ENCODE data around the gene CDK6. TPM values are rescaled to one million over a fixed set of nuclear protein-coding genes. Genes with fewer than 3 reads are reported as not detected.
"Not testable (repeated sequence)": the region's sequence is repeated elsewhere in the genome, so short reads cannot be mapped to it uniquely, and the experiment has no call there.

CDK6 gene
- total RNA-seq, 1 experiment from 2014 or later: 25.2 TPM

DNA sequence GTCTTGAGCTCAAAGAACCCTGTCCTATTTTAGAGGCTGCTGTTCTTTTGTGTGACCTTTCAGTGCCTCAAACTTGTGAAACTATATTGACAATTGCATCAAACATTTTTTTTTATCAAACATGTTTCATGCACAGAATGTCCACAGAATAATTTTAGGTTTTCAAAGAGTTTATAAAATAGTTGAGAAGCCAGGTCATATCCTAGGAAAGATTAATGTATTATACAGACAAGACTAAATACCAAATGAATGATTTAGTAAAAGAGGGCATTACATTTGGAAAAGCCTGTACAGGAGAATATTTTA is 67.0 kb downstream of the CDK6 start:
- in situ Hi-C loops (cut with HindIII; ENCODE audit: low sequenced_read_pairs): no loop called here
- DNase-seq (ENCODE audit: low spot score): no peak

DNA sequence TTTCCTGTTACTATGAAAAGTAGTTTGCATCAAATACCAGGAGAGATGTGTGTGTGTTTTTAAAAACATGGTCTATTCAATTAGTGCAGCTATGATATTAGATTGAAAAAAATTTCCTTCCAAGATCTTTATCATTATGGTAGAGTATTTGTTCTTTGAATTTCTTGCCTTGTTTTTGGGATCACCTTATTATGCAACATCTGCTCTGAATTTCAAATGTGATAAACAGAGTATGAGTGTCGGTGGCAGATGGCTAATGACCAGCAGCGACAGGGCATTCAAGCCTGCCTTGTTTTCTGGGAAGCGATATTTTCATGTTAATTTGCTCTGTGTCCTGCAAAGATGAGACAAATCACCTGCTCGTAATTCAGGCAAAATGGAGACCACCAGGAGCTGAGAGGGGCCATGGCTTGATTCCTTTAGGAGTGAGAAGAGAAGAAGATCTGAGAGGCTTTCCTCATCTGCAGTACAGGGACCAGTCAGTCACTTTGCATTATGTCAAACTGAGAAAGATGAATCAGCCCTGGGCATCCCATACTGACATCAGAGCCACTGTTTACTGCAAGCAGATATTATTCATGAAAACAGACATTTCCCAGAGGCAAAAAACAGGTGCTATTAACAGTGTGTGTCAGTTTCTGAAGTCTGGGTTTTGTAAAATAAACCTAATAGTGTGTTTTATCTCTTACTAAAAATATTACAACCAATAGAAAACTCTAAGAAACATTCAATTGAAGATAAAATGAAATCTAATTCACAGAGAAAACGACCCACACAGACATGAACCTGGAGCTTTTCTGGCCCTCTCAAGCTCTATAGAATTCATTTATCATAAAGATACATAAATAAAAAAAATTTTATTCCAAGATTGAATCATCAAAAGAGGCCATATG is 67.6 kb downstream of the CDK6 start:
- in situ Hi-C loops (cut with HindIII; ENCODE audit: low sequenced_read_pairs): no loop called here
- DNase-seq (ENCODE audit: low spot score): peak; percentile 86

DNA sequence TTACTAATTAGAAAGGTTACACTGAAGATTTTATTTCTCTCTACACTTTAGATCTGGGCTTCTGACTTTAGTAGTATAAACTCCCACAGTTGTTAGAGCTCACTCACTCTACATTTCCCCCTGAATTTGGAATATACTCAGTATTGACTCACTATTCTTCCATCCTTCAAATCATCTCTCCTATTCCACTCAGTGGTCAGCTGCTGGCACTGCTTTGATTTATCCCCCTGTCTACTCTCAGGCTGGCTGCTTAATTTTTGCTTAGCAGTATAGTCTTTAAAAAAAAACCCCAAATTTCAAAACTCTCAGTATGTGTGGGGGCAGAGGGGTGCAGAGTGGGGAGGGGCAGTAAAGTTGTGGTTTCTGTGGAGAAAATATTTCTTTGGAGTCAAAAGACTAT is 68.9 kb downstream of the CDK6 start:
- DNase-seq (ENCODE audit: low spot score): no peak
- in situ Hi-C loops (cut with HindIII; ENCODE audit: low sequenced_read_pairs): no loop called here

DNA sequence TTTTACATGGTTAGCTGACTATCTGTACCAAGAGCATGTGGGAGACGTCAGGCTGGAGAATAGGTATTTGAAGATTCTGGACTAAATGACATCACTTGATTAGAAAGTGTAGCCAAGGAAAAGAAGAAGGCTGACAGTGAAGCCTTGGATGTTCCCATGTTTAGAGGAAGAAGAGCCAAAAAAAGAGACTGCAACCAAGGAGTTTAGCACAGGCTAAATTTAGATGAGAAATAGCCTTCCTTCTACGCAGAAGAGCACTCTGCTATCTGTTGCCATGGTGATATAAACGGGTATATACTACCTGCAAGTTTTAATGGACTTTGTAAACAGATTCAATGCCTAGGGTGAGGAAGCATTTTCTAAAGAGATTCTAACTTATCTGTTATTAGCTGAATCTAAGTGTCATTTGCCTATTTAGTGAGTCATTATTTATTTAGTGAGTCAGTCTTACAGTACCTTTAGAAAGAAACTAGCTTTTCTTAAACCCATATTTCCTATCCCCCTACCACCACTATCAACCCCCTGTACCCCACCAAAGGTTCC is 69.8 kb downstream of the CDK6 start:
- DNase-seq (ENCODE audit: low spot score): peak; percentile 59

DNA sequence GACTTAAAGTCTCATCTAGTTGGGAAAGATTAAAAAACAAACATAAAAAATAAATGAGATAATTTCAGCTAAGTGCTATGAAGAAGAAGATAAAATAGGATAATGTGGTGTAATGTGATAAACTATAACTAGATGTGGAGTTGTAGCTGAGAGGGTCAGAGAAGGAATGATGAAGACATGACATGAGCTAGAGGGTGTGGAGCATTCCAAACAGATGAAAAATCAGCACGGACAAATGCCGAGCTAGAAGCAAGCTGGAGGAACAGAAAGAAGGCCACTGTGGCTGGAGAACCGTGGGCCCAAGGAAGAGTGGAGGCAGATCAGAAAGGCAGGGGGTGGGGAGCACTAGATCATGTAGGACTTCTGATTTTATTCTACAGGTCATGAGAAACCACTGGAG is 70.6 kb downstream of the CDK6 start:
- no peak for DNase-seq (ENCODE audit: low spot score)
- in situ Hi-C loops (cut with HindIII; ENCODE audit: low sequenced_read_pairs): no loop called here

More for the DNA sequence above, 69.8 kb downstream of the CDK6 start:
- in situ Hi-C loops (cut with HindIII; ENCODE audit: low sequenced_read_pairs): no loop called here

DNA sequence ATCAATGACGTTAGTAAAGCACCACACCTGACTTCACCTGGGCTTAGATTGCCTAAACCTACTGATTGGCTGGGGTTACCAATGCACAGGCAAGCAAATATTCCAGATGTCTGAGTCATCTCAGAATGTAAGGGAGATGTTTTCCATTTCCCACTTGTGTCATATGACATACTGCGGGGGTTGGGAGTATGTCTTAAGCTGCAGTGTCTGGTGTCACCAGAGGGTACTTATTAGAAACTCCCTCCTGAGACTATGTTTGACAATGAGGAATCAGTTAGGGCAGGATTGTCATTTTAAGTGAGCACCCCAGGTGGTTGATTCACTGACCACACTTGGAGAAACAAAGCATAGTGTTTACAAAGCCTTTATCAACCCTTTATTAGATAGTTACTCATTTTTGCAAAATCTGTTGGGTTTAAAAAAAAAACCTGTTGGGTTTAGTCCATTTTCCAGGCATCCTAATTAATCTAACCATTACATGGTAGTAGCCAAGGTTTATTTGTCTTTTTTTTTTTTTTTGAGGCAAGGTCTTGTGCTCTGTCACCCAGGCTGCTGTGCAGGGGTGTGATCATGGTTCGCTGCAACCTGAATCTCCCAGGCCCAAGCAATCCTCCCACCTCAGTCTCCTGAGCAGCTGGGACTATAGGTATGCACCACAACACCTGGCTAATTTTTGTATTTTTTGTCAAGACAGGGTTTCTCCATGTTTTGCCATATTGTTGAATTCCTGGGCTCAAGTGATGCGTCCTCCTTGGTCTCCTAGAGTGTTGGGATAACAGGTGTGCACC is 72.5 kb downstream of the CDK6 start:
- in situ Hi-C loops (cut with HindIII; ENCODE audit: low sequenced_read_pairs): no loop called here
- DNase-seq (ENCODE audit: low spot score): no peak

DNA sequence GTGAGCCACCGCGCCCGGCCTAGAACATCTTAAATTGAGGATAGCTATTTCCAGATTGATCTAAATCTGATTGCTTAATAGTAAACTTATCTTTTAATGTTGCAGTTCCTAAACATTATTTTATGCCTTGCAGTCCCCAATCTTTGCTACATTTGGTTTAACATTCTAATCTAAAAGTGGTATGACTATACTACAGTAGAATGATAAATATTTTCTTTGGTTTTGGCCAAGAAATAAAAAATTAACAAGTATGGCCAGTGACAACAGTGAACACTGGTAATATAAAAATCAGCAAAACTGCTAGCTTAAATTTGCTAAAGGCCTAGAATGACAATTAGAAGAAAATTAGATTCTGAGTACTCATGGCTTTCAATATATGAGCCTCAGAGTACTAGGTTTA is 73.5 kb downstream of the CDK6 start:
- in situ Hi-C loops (cut with HindIII; ENCODE audit: low sequenced_read_pairs): no loop called here
- DNase-seq (ENCODE audit: low spot score): no peak

DNA sequence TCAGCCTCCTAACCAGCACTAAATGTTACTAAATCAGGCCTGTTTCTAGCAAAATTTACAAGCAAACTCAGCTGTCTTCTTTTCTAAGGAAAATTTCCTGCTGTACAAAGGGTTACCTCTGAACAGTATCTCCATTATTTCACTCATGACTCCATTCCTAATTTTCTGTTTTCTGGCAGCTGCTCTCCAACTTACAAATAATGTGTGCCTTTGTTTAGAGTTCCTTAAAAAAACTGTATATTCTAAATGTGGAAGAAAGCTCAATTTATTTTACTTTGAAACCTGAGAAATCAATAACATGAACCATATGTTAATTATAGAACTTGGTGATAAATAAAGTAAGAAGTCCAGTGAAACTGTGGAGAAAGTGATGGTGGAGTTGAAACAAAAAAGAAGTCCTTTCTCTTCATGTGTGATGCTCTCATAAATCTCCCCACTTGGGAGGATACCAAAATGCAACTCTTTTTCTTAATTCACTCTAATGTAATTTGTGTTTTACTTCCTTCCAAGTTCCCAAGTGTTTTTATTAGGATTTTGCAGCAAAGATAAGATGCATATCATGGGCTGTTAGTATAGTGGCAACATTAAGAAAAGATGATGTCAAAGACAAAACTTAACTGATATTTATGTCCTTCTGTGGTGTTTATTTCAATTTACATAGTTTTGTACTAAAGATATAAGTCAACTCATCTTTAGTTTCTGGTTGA is 74.8 kb downstream of the CDK6 start:
- DNase-seq (ENCODE audit: low spot score): no peak
- in situ Hi-C loops (cut with HindIII; ENCODE audit: low sequenced_read_pairs): no loop called here

DNA sequence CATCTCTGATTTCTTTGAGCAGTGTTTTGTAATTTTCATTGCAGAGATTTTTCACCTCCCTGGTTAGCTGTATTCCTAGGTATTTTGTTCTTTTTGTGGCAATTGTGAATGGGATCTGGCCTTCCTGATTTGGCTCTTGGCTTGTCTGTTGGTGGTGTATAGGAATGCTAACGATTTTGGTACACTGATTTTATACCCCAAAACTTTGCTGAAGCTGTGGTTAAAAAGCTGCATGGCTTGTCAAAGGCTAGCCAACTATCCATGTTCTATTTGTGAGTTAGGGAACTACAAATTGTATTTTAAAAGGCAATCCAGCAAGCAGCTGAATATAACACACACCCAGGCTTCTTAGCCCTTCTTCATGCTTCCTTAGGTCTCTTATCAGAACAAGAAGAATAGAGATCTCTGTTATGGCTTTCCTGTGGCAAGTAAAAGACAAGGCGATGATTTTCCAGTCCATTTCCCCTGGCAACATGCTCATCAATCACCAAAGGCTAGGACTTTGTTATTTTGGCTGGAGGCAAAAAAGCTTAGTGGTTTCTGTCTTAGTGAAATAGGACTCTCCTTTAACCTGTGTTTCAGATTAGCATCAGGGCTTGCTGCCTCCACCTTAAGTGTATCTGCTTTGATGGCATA is 77.5 kb downstream of the CDK6 start:
- in situ Hi-C loops (cut with HindIII; ENCODE audit: low sequenced_read_pairs): no loop called here
- DNase-seq (ENCODE audit: low spot score): no peak

DNA sequence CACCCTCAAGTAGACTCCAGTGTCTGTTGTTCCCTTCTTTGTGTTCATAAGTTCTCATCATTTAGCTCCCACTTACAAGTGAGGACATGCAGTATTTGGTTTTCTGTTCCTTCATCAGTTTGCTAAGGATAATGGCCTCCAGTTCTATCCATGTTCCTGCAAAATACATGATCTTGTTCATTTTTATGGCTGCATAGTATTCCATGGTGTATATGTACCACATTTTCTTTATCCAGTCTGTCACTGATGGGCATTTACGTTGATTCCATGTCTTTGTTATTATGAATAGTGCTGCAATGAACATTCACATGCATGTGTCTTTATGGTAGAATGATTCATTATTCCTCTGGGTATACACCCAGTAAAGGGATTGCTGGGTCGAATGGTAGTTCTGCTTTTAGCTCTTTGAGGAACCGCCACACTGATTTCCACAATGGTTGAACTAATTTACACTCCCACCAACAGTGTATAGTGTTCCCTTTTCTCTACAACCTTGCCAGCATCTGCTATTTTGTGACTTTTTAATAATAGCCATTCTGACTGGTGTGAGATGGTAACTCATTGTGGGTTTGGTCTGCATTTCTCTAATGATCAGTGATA is 79.0 kb downstream of the CDK6 start:
- DNase-seq (ENCODE audit: low spot score); in situ Hi-C loops (cut with HindIII; ENCODE audit: low sequenced_read_pairs): not testable (repeated sequence)

DNA sequence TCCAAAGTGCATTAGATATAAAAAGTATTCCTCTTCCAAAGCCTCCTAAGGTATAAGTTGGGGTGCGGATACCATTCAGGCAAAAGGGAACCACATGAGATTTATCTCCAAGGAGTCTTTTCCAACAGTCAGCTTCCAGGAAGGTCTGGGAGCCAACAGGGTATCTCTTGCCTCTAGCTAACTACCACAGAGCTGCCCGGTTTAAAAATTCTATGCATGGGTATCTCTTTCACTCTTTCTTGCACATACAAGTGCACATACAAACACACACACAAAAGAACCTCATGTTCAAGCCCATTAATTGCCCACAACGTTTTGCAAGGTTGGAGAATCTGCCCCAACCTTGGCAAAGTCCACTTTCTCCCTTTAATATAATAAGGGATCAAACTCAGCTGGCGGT is 80.7 kb downstream of the CDK6 start:
- no peak for DNase-seq (ENCODE audit: low spot score)
- in situ Hi-C loops (cut with HindIII; ENCODE audit: low sequenced_read_pairs): no loop called here

DNA sequence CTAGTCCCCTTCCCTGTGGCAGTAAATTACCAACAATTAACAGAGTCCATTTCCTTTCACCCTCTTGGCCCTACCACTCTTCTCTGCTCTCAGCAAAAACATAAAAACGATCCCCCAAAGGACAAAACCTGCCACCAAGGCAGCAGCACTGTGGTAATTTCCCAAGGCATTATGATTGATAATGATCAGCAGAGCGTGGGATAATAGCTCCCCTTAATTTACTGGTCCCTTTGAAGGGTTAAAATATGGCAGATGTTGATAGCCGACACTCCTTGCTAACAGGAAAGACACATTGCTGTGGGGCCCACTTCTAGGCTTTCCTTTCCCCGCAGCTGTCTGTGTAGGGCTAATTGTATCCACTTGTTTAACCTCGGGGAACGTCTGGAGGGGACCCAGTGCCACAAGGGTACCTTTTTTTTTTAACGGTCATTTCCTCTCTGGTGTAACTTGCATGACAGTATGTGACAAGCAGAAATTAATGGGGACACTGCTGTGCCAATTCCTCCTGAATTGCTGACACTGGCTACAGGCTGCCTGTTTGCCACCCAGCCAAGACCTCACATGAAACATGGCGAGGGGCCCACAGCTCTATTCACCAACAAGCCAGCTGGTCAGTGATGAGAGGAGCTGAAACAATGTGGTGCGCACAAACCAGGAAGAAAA is 81.3 kb downstream of the CDK6 start:
- peak; percentile 96 for DNase-seq (ENCODE audit: low spot score)
- in situ Hi-C loops (cut with HindIII; ENCODE audit: low sequenced_read_pairs): no loop called here

DNA sequence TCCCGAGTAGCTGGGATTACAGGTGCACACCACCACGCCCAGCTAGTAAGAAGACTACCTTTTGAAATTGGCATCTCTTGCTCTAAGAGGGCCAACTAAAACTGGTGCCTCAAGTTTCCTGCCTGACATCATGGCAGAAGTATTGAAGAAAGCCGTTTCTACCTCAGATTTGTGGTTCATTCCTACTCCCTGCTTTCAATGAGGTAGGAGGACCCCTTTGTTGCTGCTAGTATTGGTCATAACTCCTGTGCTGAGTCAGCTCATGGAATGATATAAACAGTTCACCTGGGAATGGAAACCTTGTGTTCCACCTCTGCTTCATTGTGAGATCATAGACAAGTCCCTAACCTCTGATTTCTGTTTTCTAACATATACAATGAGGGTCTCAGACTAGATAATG is 82.8 kb downstream of the CDK6 start:
- DNase-seq (ENCODE audit: low spot score): no peak
- in situ Hi-C loops (cut with HindIII; ENCODE audit: low sequenced_read_pairs): no loop called here

DNA sequence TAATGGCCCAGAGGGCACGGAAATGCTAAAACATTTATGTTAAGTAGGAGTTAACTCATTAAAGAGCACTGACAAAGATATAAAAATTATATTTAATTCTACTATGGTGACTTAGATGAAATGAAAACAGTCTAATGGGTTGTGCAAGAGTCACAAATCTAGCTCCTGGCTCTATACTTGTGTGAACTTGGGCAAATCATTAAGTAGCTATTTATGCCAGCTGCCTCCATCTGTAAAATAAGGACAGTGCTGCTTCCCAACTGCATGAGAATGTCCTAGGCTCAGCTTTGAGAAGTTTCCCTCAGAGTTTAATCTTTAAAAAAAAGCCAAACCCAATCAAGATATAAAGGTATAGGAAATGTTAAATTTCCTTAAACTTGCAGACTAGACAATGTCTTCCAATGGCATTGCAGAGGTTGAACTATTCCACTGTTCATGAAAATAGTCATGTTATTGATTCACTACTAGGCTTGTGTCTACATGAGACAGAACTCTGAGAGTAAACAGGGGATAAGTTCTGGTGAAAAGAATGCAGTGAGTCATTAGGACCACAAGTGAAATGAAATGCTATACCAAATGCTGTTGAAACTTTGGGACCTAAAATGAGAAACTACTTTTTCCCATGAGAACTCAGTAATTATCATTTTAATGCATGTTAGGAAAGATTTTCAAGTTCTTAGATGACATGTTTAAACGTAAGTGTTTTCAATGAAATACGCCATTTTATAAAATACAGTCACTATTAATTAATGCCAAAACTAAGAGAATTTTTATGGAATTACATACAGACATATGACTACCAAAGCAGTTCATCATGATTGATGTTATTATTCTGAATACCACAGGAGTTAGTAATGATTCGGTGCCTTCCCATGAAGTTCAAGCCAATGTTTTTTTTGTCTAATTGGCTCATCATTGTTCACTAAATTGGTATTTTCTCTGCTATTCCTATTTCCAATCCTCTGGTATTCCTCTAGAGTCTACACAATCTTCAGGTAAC is 84.2 kb downstream of the CDK6 start:
- in situ Hi-C loops (cut with HindIII; ENCODE audit: low sequenced_read_pairs): no loop called here
- DNase-seq (ENCODE audit: low spot score): no peak

DNA sequence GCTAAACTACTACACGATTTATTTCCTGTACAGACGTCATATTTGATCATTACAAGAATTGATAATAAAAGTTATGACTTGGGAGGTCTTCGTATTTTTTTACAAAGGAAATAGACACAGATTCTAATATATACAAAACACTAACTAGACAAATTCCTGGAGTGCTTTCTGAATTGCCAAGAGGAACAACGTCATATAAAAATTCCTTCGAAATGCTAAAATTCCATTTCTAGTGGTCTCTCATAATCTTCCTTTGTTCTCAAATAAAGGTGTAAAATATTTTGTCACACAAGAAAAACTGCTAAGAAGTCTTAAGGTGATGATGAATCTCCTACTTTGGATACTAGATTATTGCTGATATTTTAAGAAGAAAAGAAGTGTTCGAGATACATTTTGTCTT is 85.4 kb downstream of the CDK6 start:
- in situ Hi-C loops (cut with HindIII; ENCODE audit: low sequenced_read_pairs): no loop called here

DNA sequence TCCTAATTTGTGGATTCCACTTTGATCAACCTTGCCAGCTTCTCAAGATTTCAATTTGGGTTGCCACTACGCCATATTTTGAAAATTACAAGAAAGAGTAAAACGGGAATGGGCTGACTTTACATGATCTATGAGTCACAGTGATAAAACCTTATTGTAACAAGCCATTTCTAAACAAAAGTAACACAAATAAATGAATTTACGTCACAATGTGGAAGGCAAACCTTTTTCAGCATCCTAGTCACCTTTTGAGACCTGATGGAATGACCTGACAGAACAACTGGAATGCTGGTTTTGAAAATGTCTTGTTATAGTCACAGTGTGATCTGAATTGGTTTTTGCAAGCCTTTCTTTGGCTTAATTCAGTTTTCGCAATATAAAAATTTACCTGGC is 85.9 kb downstream of the CDK6 start:
- DNase-seq (ENCODE audit: low spot score): no peak
- in situ Hi-C loops (cut with HindIII; ENCODE audit: low sequenced_read_pairs): no loop called here

More for the DNA sequence above, 85.4 kb downstream of the CDK6 start:
- no peak for DNase-seq (ENCODE audit: low spot score)

DNA sequence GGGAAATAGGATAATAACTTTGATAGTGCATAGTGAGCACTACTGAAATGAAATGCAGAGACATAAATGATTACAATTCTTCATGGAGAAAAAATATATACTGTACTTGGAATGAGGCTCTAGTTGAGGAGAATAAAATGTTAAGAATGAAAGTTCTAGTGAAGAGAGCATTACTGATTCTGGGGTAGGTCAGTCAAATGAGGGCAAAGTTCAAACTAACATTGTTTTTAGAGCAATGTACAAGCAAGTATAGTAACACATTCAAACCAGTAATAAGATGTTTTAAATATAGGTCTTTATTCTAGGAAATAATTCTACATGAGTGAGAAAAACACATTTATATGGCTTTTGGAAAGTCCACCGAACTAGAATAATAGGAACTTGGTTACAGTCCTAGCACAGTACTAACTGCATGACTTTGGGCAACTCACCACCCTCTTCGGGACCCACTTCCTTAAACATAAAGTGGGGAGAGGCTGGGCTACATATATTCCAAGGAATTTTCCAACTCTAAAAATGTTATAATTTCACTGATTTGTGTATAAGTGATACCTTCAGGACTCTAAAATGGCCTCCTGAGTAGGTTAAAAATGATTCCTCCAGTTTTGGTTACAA is 86.4 kb downstream of the CDK6 start:
- in situ Hi-C loops (cut with HindIII; ENCODE audit: low sequenced_read_pairs): no loop called here
- no peak for DNase-seq (ENCODE audit: low spot score)

Measured in G401 (cell line).